Measurements from ENCODE around the gene DCUN1D3.

DNA sequence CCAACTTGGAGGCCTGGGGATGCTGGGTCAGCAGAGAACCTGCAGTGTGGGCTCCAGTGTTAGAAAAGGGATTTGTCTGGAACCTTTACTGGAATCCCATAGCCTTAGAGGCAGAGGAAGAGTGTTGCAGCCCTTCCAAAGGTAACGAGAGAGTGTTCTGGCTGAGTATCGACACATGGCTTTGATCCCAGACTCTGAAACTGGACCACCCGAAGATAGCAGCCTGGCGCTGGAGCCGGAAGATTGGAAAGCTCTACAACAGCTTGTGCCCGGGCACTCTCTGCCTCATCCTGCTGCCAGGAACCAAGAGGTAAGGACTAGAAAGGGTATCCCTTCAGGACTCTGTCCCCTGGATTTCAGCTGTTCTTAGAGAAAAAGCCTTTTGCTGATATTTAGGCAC lies 54.1 kb downstream of the DCUN1D3 start:
- TF ChIP-seq POLR2A (IDR thresholded peaks at IDR 0.05; ENCODE audit: low read depth) (no peak), EP300 (IDR thresholded peaks at IDR 0.05) (no peak), POLR2AphosphoS5 (IDR thresholded peaks at IDR 0.05) (no peak)
- TF ChIP-seq, protein P1, sequence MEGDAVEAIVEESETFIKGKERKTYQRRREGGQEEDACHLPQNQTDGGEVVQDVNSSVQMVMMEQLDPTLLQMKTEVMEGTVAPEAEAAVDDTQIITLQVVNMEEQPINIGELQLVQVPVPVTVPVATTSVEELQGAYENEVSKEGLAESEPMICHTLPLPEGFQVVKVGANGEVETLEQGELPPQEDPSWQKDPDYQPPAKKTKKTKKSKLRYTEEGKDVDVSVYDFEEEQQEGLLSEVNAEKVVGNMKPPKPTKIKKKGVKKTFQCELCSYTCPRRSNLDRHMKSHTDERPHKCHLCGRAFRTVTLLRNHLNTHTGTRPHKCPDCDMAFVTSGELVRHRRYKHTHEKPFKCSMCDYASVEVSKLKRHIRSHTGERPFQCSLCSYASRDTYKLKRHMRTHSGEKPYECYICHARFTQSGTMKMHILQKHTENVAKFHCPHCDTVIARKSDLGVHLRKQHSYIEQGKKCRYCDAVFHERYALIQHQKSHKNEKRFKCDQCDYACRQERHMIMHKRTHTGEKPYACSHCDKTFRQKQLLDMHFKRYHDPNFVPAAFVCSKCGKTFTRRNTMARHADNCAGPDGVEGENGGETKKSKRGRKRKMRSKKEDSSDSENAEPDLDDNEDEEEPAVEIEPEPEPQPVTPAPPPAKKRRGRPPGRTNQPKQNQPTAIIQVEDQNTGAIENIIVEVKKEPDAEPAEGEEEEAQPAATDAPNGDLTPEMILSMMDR (IDR thresholded peaks at IDR 0.05): no peak

Measured in esophagus muscularis mucosa (tissue), 4 donors.